CD14-positive monocyte (primary cell): ENCODE results near the gene KCTD20. TPM values are rescaled to one million over a fixed set of nuclear protein-coding genes. Genes with fewer than 3 reads are reported as not detected.

ENCODE experiments used
- DNase-seq, 3 donors: peaks; one replicate each; pipeline ENCODE4 v3.0.0-alpha.2; 2011 to 2022
- H2AFZ ChIP-seq: 2 replicates; pipeline ENCODE4 v1.6.0; 2012; ENCODE audit warnings: mild to moderate bottlenecking, low read depth, low read length, inconsistent platforms; ENCODE audit not compliant: insufficient read depth, poor library complexity, severe bottlenecking
- H3K27ac ChIP-seq, 2 donors: 1 replicate in 1 of 2; 2 replicates in 1 of 2; pipeline ENCODE4 v1.5.1; 2012 to 2013; ENCODE audit warnings: low read length in 2 of 2, control low read depth in 1 of 2, inconsistent platforms in 1 of 2, low read depth in 1 of 2, mild to moderate bottlenecking in 1 of 2
- H3K27me3 ChIP-seq, 2 donors: one replicate each; pipeline versions ENCODE4 v1.6.0 to v1.6.1; 2011 to 2013; ENCODE audit warnings: low read length in 2 of 2; ENCODE audit not compliant: control insufficient read depth in 2 of 2, insufficient read depth in 2 of 2
- H3K36me3 ChIP-seq, 2 donors: replicated peaks in 1 of 2; 1 replicate in 1 of 2; 2 replicates in 1 of 2; pipeline versions ENCODE4 v1.5.1 to v1.6.1; 2012 to 2013; ENCODE audit warnings: low read length in 2 of 2, control low read depth in 1 of 2, inconsistent platforms in 1 of 2, mild to moderate bottlenecking in 1 of 2; ENCODE audit not compliant: insufficient read depth in 2 of 2, control insufficient read depth in 1 of 2
- H3K4me1 ChIP-seq, 2 donors: 1 replicate in 1 of 2; 2 replicates in 1 of 2; pipeline versions ENCODE4 v1.5.1 to v1.6.1; 2012 to 2013; ENCODE audit warnings: low read length in 2 of 2, control low read depth in 1 of 2, inconsistent platforms in 1 of 2, mild to moderate bottlenecking in 1 of 2, moderate library complexity in 1 of 2; ENCODE audit not compliant: insufficient read depth in 2 of 2, control insufficient read depth in 1 of 2
- H3K4me2 ChIP-seq: replicated peaks from 2 replicates; pipeline ENCODE3; 2012; ENCODE audit warnings: low read length, moderate library complexity, mild to moderate bottlenecking; ENCODE audit not compliant: poor library complexity, severe bottlenecking; ENCODE audit errors: extremely low read depth
- H3K4me3 ChIP-seq, 3 experiments: fragments of 200-600 bp in 1 of 3; sonication (generic) in 1 of 3; replicated peaks in 1 of 3; 1 replicate in 2 of 3; 2 replicates in 1 of 3; pipeline ENCODE4 v1.5.1; 2011 to 2013; ENCODE audit warnings: low read length in 3 of 3, mild to moderate bottlenecking in 3 of 3, control low read depth in 2 of 3, low read depth in 2 of 3, inconsistent platforms in 1 of 3, moderate library complexity in 1 of 3
- H3K79me2 ChIP-seq: 2 replicates; pipeline ENCODE4 v1.6.0; 2012; ENCODE audit warnings: mild to moderate bottlenecking, control low read depth, inconsistent platforms, low read length, moderate library complexity; ENCODE audit not compliant: insufficient read depth
- H3K9ac ChIP-seq: 2 replicates; pipeline ENCODE4 v1.6.0; 2017; ENCODE audit warnings: low read length, mild to moderate bottlenecking; ENCODE audit not compliant: insufficient read depth, poor library complexity, severe bottlenecking
- H3K9me3 ChIP-seq, 2 donors: replicated peaks in 1 of 2; 1 replicate in 1 of 2; 2 replicates in 1 of 2; pipeline versions ENCODE4 v1.5.1 to v1.6.1; 2012 to 2013; ENCODE audit warnings: low read length in 2 of 2, control low read depth in 1 of 2; ENCODE audit not compliant: control insufficient read depth in 1 of 2, insufficient read depth in 1 of 2
- H4K20me1 ChIP-seq: 2 replicates; pipeline ENCODE4 v1.6.0; 2012; ENCODE audit warnings: mild to moderate bottlenecking, low read length, control low read depth, moderate library complexity; ENCODE audit not compliant: insufficient read depth
- H3K27ac Mint-ChIP-seq, 7 donors: one replicate each; pipeline ENCODE4 v1.8.0; 2020; ENCODE audit warnings: mild to moderate bottlenecking in 7 of 7, mixed read lengths in 7 of 7, moderate library complexity in 6 of 7, inconsistent platforms in 2 of 7
- H3K27me3 Mint-ChIP-seq, 3 donors: one replicate each; pipeline ENCODE4 v1.8.0; 2021 to 2022; ENCODE audit warnings: low read depth in 3 of 3, mild to moderate bottlenecking in 3 of 3, mixed read lengths in 3 of 3, moderate library complexity in 3 of 3, inconsistent platforms in 1 of 3
- H3K36me3 Mint-ChIP-seq, 2 donors: one replicate each; pipeline ENCODE4 v1.8.0; 2020; ENCODE audit warnings: mixed read lengths in 2 of 2, inconsistent platforms in 1 of 2, mild to moderate bottlenecking in 1 of 2
- H3K4me1 Mint-ChIP-seq: one replicate; pipeline ENCODE4 v1.8.0; 2020; ENCODE audit warnings: mild to moderate bottlenecking, mixed read lengths
- H3K4me3 Mint-ChIP-seq, 2 donors: one replicate each; pipeline ENCODE4 v1.8.0; 2020; ENCODE audit warnings: mild to moderate bottlenecking in 2 of 2, mixed read lengths in 2 of 2, moderate library complexity in 1 of 2
- H3K9me3 Mint-ChIP-seq, 7 donors: one replicate each; pipeline ENCODE4 v1.8.0; 2020 to 2022; ENCODE audit warnings: mixed read lengths in 7 of 7, mild to moderate bottlenecking in 6 of 7, moderate library complexity in 6 of 7, inconsistent platforms in 2 of 7
- WGBS: methylation state at CpG from one replicate; pipeline ENCODE4 v1.1.5; 2013; ENCODE audit warnings: missing lambda C conversion rate; ENCODE audit not compliant: insufficient coverage; 5-methylcytosine and 5-hydroxymethylcytosine counted together
- intact Hi-C, 2 donors: fragments of 100-400 bp; cut with micrococcal nuclease; formaldehyde crosslinking; loops; one replicate each; pipeline versions ENCODE4 v1.15.0 to v1.15.1; 2023
- polyA plus RNA-seq, 3 donors: library from polyadenylated mRNA; depleted of rRNA in 1 of 3; unstranded in 2 of 3; stranded (reverse) in 1 of 3; fragments of 300-500 nt in 2 of 3; fragments of >200 nt in 1 of 3; fragmentation: Illumina TruSeq in 2 of 3; gene quantifications; 1 replicate in 2 of 3; 2 replicates in 1 of 3; pipeline ENCODE4 v1.2.3, GENCODE V29; 2012 to 2021
- TF ChIP-seq, protein P1 (sequence below): fragments of 200-600 bp; IDR thresholded peaks from one replicate; pipeline ENCODE4 v1.8.0; 2022; ENCODE audit warnings: antibody characterized with exemption, mild to moderate bottlenecking

KCTD20 gene
- polyA plus RNA-seq, 3 donors = 23.7 to 79.7 (median 73.9) TPM

DNA sequence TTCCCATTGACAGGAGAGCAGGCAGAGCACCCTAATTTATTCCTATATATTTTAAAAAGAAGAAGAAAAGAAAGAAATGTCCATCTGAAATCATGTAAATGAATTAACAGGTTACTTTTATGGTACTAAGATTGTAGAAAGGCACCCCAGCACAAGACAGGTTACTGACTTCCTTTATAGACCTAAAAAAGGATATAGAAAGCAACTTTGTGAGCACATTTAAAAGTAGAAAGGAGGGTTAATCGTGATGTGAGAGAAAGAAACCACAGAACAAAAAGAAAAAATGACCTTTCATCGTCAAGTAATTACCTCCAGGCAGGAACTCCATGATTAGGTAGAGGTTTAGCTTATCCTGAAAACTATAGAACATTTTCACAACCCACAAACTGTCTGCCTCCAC is 74.6 kb downstream of the KCTD20 start:
- no peak overlapping the region for H3K4me3 Mint-ChIP-seq
- Histone ChIP-seq H2AFZ (no peak overlapping the region), H3K27ac (peak overlapping the region in 1 of 2 donors; percentile 6), H3K9me3 (no peaks in the 10 kb centered on the region), H3K4me3 (no peak overlapping the region), H3K36me3 (peaks cover 86 to 100% of the 10 kb centered on the region in 2 donors), H3K27me3 (no peaks in the 10 kb centered on the region), H3K9ac (no peak overlapping the region), H3K79me2 (peaks cover 54% of the 10 kb centered on the region), H3K4me2 (no peak overlapping the region), H3K4me1 (no peaks in the 10 kb centered on the region), H4K20me1 (peaks cover 86% of the 10 kb centered on the region)
- no peaks in the 10 kb centered on the region for H3K9me3 Mint-ChIP-seq
- no peak for DNase-seq
- H3K27ac Mint-ChIP-seq = no peak overlapping the region
- intact Hi-C loops = no loop called here
- no CpG with 5 or more reads among the region's 2 CpGs for WGBS
- H3K27me3 Mint-ChIP-seq = no peaks in the 10 kb centered on the region
- peaks cover 75 to 90% of the 10 kb centered on the region in 2 donors for H3K36me3 Mint-ChIP-seq
- TF ChIP-seq, protein P1, sequence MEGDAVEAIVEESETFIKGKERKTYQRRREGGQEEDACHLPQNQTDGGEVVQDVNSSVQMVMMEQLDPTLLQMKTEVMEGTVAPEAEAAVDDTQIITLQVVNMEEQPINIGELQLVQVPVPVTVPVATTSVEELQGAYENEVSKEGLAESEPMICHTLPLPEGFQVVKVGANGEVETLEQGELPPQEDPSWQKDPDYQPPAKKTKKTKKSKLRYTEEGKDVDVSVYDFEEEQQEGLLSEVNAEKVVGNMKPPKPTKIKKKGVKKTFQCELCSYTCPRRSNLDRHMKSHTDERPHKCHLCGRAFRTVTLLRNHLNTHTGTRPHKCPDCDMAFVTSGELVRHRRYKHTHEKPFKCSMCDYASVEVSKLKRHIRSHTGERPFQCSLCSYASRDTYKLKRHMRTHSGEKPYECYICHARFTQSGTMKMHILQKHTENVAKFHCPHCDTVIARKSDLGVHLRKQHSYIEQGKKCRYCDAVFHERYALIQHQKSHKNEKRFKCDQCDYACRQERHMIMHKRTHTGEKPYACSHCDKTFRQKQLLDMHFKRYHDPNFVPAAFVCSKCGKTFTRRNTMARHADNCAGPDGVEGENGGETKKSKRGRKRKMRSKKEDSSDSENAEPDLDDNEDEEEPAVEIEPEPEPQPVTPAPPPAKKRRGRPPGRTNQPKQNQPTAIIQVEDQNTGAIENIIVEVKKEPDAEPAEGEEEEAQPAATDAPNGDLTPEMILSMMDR = no peak
- H3K4me1 Mint-ChIP-seq = peaks cover 5% of the 10 kb centered on the region

DNA sequence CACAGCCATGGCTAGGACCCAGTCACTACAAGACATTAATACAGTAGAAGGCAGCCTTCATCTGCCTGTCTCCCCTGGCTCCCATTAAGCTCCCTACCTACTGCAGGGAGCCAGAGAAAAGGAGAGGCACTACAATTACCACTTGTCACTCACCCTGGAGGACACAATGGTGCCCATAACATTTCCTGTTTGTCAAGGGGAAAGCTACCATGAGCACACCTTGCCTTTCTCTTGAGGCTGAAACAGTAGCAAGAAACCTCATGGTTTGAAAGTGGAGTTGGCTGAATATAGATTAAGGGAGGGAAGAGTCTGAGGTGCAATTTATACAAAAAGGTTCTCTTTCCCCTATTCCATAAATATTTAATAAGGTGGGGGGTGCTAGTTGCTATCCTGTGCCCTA is 76.6 kb downstream of the KCTD20 start:
- H2AFZ ChIP-seq = no peak overlapping the region
- peaks cover 99% of the 10 kb centered on the region for H4K20me1 ChIP-seq
- no peaks in the 10 kb centered on the region for H3K9me3 ChIP-seq
- Mint-ChIP-seq H3K27ac (no peak overlapping the region), H3K4me1 (peaks cover 5% of the 10 kb centered on the region), H3K9me3 (no peaks in the 10 kb centered on the region), H3K4me3 (no peak overlapping the region), H3K36me3 (peaks cover 82 to 92% of the 10 kb centered on the region in 2 donors), H3K27me3 (no peaks in the 10 kb centered on the region)
- TF ChIP-seq, protein P1 = no peak
- no peaks in the 10 kb centered on the region for H3K27me3 ChIP-seq
- H3K4me3 ChIP-seq = no peak overlapping the region
- peaks cover 94 to 100% of the 10 kb centered on the region in 2 donors for H3K36me3 ChIP-seq
- peaks cover 69% of the 10 kb centered on the region for H3K79me2 ChIP-seq
- H3K4me1 ChIP-seq = no peaks in the 10 kb centered on the region
- H3K27ac ChIP-seq = peak overlapping the region in 1 of 2 donors; percentile 39
- intact Hi-C loops = no loop called here
- H3K9ac ChIP-seq = no peak overlapping the region
- no peak overlapping the region for H3K4me2 ChIP-seq
- DNase-seq = no peak
